ENCODE data around the gene RSPH9.

DNA sequence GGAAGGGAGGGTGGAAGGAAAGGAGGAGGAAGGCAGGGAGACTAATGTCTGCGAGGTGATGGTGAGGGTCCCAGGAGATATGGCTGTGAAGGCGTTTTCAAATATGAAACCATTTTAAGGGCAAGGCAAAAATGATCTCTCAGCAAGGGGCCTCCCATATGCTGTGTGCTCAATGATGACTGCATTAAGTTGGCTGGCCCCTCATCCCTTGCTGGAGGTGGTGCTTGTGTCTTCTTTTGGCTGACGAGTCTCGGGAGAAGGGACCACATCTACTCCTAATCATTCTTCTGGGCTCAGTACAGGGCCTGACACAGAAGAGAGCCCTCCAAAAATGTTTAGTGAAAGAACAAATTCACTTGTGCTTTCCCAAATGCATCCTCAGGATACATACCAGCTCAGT lies 65.7 kb downstream of the RSPH9 start:
- TF ChIP-seq MAX (IDR thresholded peaks at IDR 0.05) (no peak), CTCF (IDR thresholded peaks at IDR 0.05; ENCODE audit: low read depth, low read length, missing input control) (no peak), YY1 (IDR thresholded peaks at IDR 0.05) (no peak), RXRA (IDR thresholded peaks at IDR 0.05) (no peak), JUND (IDR thresholded peaks at IDR 0.05) (no peak), GABPA (IDR thresholded peaks at IDR 0.05 in 1 of 2, conservative IDR thresholded peaks at IDR 0.05 in 1 of 2) (no peak), EGR1 (IDR thresholded peaks at IDR 0.05; ENCODE audit: low read depth in 2 of 2) (no peak), FOXA2 (IDR thresholded peaks at IDR 0.05) (no peak), TAF1 (conservative IDR thresholded peaks at IDR 0.05) (no peak), HNF4A (conservative IDR thresholded peaks at IDR 0.05) (no peak)
- TF ChIP-seq, protein P1, sequence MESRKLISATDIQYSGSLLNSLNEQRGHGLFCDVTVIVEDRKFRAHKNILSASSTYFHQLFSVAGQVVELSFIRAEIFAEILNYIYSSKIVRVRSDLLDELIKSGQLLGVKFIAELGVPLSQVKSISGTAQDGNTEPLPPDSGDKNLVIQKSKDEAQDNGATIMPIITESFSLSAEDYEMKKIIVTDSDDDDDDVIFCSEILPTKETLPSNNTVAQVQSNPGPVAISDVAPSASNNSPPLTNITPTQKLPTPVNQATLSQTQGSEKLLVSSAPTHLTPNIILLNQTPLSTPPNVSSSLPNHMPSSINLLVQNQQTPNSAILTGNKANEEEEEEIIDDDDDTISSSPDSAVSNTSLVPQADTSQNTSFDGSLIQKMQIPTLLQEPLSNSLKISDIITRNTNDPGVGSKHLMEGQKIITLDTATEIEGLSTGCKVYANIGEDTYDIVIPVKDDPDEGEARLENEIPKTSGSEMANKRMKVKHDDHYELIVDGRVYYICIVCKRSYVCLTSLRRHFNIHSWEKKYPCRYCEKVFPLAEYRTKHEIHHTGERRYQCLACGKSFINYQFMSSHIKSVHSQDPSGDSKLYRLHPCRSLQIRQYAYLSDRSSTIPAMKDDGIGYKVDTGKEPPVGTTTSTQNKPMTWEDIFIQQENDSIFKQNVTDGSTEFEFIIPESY (IDR thresholded peaks at IDR 0.05) = no peak
- TF ChIP-seq, protein P2, sequence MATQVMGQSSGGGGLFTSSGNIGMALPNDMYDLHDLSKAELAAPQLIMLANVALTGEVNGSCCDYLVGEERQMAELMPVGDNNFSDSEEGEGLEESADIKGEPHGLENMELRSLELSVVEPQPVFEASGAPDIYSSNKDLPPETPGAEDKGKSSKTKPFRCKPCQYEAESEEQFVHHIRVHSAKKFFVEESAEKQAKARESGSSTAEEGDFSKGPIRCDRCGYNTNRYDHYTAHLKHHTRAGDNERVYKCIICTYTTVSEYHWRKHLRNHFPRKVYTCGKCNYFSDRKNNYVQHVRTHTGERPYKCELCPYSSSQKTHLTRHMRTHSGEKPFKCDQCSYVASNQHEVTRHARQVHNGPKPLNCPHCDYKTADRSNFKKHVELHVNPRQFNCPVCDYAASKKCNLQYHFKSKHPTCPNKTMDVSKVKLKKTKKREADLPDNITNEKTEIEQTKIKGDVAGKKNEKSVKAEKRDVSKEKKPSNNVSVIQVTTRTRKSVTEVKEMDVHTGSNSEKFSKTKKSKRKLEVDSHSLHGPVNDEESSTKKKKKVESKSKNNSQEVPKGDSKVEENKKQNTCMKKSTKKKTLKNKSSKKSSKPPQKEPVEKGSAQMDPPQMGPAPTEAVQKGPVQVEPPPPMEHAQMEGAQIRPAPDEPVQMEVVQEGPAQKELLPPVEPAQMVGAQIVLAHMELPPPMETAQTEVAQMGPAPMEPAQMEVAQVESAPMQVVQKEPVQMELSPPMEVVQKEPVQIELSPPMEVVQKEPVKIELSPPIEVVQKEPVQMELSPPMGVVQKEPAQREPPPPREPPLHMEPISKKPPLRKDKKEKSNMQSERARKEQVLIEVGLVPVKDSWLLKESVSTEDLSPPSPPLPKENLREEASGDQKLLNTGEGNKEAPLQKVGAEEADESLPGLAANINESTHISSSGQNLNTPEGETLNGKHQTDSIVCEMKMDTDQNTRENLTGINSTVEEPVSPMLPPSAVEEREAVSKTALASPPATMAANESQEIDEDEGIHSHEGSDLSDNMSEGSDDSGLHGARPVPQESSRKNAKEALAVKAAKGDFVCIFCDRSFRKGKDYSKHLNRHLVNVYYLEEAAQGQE (IDR thresholded peaks at IDR 0.05) = no peak
- TF ChIP-seq, protein P3, sequence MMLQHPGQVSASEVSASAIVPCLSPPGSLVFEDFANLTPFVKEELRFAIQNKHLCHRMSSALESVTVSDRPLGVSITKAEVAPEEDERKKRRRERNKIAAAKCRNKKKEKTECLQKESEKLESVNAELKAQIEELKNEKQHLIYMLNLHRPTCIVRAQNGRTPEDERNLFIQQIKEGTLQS (IDR thresholded peaks at IDR 0.05) = no peak

All from liver (tissue), 3 donors.